Measurements from ENCODE around the gene TSSK2.
A peak's percentile ranks its signal among the peaks of the same experiment; 100 is the strongest.

The TSSK2 gene

GRCh38 chr22:19178657-19179496 is 47.8 kb downstream of the TSSK2 start, which contains the start of gene SLC25A1 (continued):
- TF ChIP-seq, protein P1, sequence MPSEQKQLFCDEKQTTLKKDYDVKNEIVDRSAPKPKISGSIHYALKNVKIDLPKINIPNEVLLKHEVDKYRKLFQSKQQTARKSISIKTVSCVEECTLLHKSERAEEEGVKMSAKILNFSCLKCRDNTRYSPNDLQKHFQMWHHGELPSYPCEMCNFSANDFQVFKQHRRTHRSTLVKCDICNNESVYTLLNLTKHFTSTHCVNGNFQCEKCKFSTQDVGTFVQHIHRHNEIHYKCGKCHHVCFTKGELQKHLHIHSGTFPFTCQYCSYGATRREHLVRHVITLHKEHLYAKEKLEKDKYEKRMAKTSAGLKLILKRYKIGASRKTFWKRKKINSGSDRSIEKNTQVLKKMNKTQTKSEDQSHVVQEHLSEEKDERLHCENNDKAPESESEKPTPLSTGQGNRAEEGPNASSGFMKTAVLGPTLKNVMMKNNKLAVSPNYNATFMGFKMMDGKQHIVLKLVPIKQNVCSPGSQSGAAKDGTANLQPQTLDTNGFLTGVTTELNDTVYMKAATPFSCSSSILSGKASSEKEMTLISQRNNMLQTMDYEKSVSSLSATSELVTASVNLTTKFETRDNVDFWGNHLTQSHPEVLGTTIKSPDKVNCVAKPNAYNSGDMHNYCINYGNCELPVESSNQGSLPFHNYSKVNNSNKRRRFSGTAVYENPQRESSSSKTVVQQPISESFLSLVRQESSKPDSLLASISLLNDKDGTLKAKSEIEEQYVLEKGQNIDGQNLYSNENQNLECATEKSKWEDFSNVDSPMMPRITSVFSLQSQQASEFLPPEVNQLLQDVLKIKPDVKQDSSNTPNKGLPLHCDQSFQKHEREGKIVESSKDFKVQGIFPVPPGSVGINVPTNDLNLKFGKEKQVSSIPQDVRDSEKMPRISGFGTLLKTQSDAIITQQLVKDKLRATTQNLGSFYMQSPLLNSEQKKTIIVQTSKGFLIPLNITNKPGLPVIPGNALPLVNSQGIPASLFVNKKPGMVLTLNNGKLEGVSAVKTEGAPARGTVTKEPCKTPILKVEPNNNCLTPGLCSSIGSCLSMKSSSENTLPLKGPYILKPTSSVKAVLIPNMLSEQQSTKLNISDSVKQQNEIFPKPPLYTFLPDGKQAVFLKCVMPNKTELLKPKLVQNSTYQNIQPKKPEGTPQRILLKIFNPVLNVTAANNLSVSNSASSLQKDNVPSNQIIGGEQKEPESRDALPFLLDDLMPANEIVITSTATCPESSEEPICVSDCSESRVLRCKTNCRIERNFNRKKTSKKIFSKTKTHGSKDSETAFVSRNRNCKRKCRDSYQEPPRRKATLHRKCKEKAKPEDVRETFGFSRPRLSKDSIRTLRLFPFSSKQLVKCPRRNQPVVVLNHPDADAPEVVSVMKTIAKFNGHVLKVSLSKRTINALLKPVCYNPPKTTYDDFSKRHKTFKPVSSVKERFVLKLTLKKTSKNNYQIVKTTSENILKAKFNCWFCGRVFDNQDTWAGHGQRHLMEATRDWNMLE (tag by site-specific recombination; conservative IDR thresholded peaks at IDR 0.05; ENCODE audit: low read depth) = no peak
- TF ChIP-seq ZNF645 (tag by site-specific recombination; IDR thresholded peaks at IDR 0.05) = no peak
- TF ChIP-seq ZFHX2 (tag by site-specific recombination; conservative IDR thresholded peaks at IDR 0.05) = peak; percentile 38
- TF ChIP-seq INSM2 (tag by site-specific recombination; IDR thresholded peaks at IDR 0.05) = peak; percentile 32; the same call in 1 of the 2 replicates
- peak; percentile 29; the same call in 1 of the 2 replicates for TF ChIP-seq ZNF324 (tag by site-specific recombination; IDR thresholded peaks at IDR 0.05)
- TF ChIP-seq HOXC10 (CRISPR knock-in tag; IDR thresholded peaks at IDR 0.05) = no peak
- TF ChIP-seq ZNF629 (tag by site-specific recombination; IDR thresholded peaks at IDR 0.05) = peak; percentile 52
- no peak for TF ChIP-seq BCL11A (tag by site-specific recombination; IDR thresholded peaks at IDR 0.05; ENCODE audit: low read depth)
- TF ChIP-seq ZNF707 (tag by site-specific recombination; IDR thresholded peaks at IDR 0.05) = no peak
- TF ChIP-seq, protein P2, sequence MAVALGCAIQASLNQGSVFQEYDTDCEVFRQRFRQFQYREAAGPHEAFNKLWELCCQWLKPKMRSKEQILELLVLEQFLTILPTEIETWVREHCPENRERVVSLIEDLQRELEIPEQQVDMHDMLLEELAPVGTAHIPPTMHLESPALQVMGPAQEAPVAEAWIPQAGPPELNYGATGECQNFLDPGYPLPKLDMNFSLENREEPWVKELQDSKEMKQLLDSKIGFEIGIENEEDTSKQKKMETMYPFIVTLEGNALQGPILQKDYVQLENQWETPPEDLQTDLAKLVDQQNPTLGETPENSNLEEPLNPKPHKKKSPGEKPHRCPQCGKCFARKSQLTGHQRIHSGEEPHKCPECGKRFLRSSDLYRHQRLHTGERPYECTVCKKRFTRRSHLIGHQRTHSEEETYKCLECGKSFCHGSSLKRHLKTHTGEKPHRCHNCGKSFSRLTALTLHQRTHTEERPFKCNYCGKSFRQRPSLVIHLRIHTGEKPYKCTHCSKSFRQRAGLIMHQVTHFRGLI (tag by site-specific recombination; IDR thresholded peaks at IDR 0.05) = no peak
- TF ChIP-seq ZEB2 (tag by site-specific recombination; IDR thresholded peaks at IDR 0.05) = peak; percentile 88
- no peak for TF ChIP-seq ZNF529 (tag by site-specific recombination; IDR thresholded peaks at IDR 0.05; ENCODE audit: insufficient replicate concordance)
- no peak for TF ChIP-seq BCL11B (tag by site-specific recombination; IDR thresholded peaks at IDR 0.05; ENCODE audit: low read depth)
- TF ChIP-seq ZNF112 (tag by site-specific recombination; IDR thresholded peaks at IDR 0.05) = no peak
- no peak for TF ChIP-seq OVOL3 (tag by site-specific recombination; IDR thresholded peaks at IDR 0.05)
- TF ChIP-seq SP7 (tag by site-specific recombination; IDR thresholded peaks at IDR 0.05) = peak; percentile 76
- TF ChIP-seq ZNF223 (tag by site-specific recombination; IDR thresholded peaks at IDR 0.05) = 0 out of 2 replicates have a peak, but pooled peaks have one; percentile 8
- TF ChIP-seq, protein P3, sequence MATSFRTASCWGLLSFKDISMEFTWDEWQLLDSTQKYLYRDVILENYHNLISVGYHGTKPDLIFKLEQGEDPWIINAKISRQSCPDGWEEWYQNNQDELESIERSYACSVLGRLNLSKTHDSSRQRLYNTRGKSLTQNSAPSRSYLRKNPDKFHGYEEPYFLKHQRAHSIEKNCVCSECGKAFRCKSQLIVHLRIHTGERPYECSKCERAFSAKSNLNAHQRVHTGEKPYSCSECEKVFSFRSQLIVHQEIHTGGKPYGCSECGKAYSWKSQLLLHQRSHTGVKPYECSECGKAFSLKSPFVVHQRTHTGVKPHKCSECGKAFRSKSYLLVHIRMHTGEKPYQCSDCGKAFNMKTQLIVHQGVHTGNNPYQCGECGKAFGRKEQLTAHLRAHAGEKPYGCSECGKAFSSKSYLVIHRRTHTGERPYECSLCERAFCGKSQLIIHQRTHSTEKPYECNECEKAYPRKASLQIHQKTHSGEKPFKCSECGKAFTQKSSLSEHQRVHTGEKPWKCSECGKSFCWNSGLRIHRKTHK (tag by site-specific recombination; IDR thresholded peaks at IDR 0.05) = no peak
- TF ChIP-seq, protein P4, sequence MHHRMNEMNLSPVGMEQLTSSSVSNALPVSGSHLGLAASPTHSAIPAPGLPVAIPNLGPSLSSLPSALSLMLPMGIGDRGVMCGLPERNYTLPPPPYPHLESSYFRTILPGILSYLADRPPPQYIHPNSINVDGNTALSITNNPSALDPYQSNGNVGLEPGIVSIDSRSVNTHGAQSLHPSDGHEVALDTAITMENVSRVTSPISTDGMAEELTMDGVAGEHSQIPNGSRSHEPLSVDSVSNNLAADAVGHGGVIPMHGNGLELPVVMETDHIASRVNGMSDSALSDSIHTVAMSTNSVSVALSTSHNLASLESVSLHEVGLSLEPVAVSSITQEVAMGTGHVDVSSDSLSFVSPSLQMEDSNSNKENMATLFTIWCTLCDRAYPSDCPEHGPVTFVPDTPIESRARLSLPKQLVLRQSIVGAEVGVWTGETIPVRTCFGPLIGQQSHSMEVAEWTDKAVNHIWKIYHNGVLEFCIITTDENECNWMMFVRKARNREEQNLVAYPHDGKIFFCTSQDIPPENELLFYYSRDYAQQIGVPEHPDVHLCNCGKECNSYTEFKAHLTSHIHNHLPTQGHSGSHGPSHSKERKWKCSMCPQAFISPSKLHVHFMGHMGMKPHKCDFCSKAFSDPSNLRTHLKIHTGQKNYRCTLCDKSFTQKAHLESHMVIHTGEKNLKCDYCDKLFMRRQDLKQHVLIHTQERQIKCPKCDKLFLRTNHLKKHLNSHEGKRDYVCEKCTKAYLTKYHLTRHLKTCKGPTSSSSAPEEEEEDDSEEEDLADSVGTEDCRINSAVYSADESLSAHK (tag by site-specific recombination; IDR thresholded peaks at IDR 0.05) = peak; percentile 33; the same call in 1 of the 2 replicates
- TF ChIP-seq, protein P5, sequence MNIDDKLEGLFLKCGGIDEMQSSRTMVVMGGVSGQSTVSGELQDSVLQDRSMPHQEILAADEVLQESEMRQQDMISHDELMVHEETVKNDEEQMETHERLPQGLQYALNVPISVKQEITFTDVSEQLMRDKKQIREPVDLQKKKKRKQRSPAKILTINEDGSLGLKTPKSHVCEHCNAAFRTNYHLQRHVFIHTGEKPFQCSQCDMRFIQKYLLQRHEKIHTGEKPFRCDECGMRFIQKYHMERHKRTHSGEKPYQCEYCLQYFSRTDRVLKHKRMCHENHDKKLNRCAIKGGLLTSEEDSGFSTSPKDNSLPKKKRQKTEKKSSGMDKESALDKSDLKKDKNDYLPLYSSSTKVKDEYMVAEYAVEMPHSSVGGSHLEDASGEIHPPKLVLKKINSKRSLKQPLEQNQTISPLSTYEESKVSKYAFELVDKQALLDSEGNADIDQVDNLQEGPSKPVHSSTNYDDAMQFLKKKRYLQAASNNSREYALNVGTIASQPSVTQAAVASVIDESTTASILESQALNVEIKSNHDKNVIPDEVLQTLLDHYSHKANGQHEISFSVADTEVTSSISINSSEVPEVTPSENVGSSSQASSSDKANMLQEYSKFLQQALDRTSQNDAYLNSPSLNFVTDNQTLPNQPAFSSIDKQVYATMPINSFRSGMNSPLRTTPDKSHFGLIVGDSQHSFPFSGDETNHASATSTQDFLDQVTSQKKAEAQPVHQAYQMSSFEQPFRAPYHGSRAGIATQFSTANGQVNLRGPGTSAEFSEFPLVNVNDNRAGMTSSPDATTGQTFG (tag by site-specific recombination; IDR thresholded peaks at IDR 0.05; ENCODE audit: borderline replicate concordance) = no peak
- no peak for TF ChIP-seq ZNF510 (tag by site-specific recombination; IDR thresholded peaks at IDR 0.05; ENCODE audit: insufficient replicate concordance)
- peak; percentile 40 for TF ChIP-seq GLIS2 (tag by site-specific recombination; IDR thresholded peaks at IDR 0.05)
